Activated T-helper 1 cell treated with anti-CD3 and anti-CD28 coated beads, Interleukin-2, amount 50 U/mL, for 16 hours (primary cell): ENCODE data around the gene MLLT1.

ENCODE experiments used
- DNase-seq, 2 donors: peaks; one replicate each; pipeline ENCODE4 v3.0.0-alpha.2; 2020; ENCODE audit warnings: low read depth in 1 of 2, low spot score in 1 of 2

MLLT1 gene

GRCh38 chr19:6274756-6275155 lies 5.0 kb downstream of the MLLT1 start:
- DNase-seq = no peak

- DNase-seq = no peak
Measured at GRCh38 chr19:6273701-6274601, 5.8 kb downstream of the MLLT1 start.

GRCh38 chr19:6272913-6273600 lies 6.7 kb downstream of the MLLT1 start:
- no peak for DNase-seq

GRCh38 chr19:6272411-6272791 lies 7.4 kb downstream of the MLLT1 start:
- DNase-seq = no peak

GRCh38 chr19:6271721-6272410 lies 7.9 kb downstream of the MLLT1 start:
- DNase-seq = no peak

GRCh38 chr19:6271251-6271650 lies 8.5 kb downstream of the MLLT1 start:
- no peak for DNase-seq

GRCh38 chr19:6270822-6271221 lies 9.0 kb downstream of the MLLT1 start:
- no peak for DNase-seq

- DNase-seq = no peak
Measured at GRCh38 chr19:6270076-6270745, 9.6 kb downstream of the MLLT1 start.

GRCh38 chr19:6269101-6269886 lies 10.5 kb downstream of the MLLT1 start:
- no peak for DNase-seq

GRCh38 chr19:6268382-6268771 lies 11.4 kb downstream of the MLLT1 start:
- DNase-seq = no peak

GRCh38 chr19:6267552-6268381 lies 12.0 kb downstream of the MLLT1 start:
- DNase-seq = no peak

- no peak for DNase-seq
Measured at GRCh38 chr19:6264803-6265202, 15.0 kb downstream of the MLLT1 start.

GRCh38 chr19:6263735-6264444 lies 15.9 kb downstream of the MLLT1 start:
- DNase-seq = no peak

- DNase-seq = no peak
Measured at GRCh38 chr19:6263306-6263705, 16.5 kb downstream of the MLLT1 start.

- DNase-seq = no peak
Measured at GRCh38 chr19:6262519-6262918, 17.3 kb downstream of the MLLT1 start.

GRCh38 chr19:6261883-6262282 lies 17.9 kb downstream of the MLLT1 start:
- no peak for DNase-seq

GRCh38 chr19:6260912-6261650 lies 18.7 kb downstream of the MLLT1 start:
- no peak for DNase-seq

GRCh38 chr19:6260376-6260775 lies 19.4 kb downstream of the MLLT1 start:
- DNase-seq = no peak
